GM12873 (cell line): ENCODE measurements around the gene RELL1.

Experiments used
- CTCF ChIP-seq: IDR thresholded peaks from 2 replicates; pipeline ENCODE4 v1.5.1; 2012; ENCODE audit warnings: low read depth, mild to moderate bottlenecking, moderate library complexity, low read length, control low read depth; ENCODE audit not compliant: insufficient read depth; ENCODE audit errors: missing control alignments

Gene RELL1

GRCh38 chr4:37605843-37606565 is 80.2 kb downstream of the RELL1 start:
- TF ChIP-seq CTCF = no peak

- TF ChIP-seq CTCF = no peak
Observed at GRCh38 chr4:37604461-37604860, 81.7 kb downstream of the RELL1 start.

GRCh38 chr4:37603711-37604110 is 82.5 kb downstream of the RELL1 start:
- TF ChIP-seq CTCF = no peak

- TF ChIP-seq CTCF = peak; percentile 96
Observed at GRCh38 chr4:37603070-37603468, 83.1 kb downstream of the RELL1 start.

DNA sequence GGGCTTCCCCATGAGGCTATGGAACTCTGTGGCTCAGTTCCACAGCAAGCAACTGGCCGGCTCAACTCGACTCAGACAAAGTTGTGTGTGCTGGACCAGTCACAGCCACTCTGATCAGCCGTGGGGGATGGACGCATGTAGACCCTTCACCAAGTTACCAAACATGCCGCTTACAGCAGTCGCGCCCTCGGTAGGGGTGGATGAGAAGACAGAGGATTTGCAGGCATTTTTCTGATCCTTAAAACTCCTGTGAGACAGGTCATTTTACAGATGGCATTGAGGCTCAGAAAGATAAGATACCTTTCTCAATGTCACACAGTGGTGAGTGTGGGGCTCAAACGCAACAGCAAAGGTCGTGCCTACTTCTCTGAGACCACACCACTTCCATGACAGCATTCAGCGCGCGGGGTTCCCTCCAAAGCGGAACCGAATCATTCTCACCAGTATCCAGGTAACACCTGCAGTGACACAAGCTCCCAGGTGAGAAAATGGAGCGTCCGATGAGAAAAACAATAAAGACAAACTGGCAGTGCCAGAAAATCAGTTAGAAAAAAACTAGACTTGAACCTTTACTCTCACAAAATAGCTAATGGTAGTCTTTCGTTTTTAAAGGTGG is 83.6 kb downstream of the RELL1 start:
- no peak for TF ChIP-seq CTCF

DNA sequence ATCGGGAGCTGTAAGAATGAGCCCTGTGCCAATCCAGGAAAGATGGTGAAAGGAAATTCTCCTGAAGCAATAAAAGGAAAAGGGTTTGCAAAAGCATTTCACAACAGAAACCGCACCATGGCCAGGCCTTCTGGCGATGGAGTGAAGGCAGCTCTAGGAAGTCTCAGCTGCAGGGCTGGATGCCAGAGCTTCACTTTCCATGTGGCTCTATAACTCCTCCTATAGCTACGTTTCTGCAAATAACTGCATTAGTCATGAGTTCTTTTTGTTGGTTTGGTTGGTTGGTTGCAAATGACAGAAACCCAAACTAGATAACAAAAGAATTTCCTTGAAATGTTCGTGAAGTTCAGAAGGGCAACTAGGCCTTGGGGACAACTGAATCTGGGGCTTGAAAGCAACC is 84.6 kb downstream of the RELL1 start:
- no peak for TF ChIP-seq CTCF

GRCh38 chr4:37599092-37599790 is 86.9 kb downstream of the RELL1 start:
- no peak for TF ChIP-seq CTCF
